Measurements from ENCODE around the gene RAI1. TPM values are rescaled to one million over a fixed set of nuclear protein-coding genes. Genes with fewer than 3 reads are reported as not detected.

Gene RAI1
- total RNA-seq, 4 donors from 2014 or later: 17.0 to 36.3 (median 22.3) TPM

DNA sequence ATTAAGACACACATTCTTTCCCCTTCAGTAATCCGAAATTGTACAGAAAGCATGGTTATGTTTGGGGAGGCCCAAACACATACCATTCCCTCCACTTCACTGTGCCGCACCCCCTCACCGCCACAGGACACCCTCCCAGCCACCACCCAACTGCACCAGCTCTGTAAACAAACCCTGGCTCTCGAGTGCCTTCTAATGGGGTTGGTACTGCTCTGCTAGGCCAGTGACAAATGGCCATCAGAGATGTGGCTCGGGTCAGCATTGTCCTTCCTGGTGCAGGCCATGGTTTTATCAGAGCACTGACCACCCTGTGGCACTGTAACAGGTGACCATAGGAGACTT lies 179.5 kb downstream of the RAI1 start:
- Histone ChIP-seq H3K36me3 (peaks cover 0 to 96% (median 0%) of the 10 kb centered on the region in 3 donors), H3K4me1 (peaks cover 5 to 22% (median 8%) of the 10 kb centered on the region in 3 donors), H3K27me3 (no peaks in the 10 kb centered on the region), H3K4me3 (no peak overlapping the region), H3K27ac (no peak overlapping the region), H3K9me3 (no peaks in the 10 kb centered on the region)
- intact Hi-C loops (cut with DNase I): loop anchor here (2.0 to 10.0 kb wide), 2 partner anchors 52 to 186 kb away; no protein-coding TSS in a partner anchor
- TF ChIP-seq, protein P1, sequence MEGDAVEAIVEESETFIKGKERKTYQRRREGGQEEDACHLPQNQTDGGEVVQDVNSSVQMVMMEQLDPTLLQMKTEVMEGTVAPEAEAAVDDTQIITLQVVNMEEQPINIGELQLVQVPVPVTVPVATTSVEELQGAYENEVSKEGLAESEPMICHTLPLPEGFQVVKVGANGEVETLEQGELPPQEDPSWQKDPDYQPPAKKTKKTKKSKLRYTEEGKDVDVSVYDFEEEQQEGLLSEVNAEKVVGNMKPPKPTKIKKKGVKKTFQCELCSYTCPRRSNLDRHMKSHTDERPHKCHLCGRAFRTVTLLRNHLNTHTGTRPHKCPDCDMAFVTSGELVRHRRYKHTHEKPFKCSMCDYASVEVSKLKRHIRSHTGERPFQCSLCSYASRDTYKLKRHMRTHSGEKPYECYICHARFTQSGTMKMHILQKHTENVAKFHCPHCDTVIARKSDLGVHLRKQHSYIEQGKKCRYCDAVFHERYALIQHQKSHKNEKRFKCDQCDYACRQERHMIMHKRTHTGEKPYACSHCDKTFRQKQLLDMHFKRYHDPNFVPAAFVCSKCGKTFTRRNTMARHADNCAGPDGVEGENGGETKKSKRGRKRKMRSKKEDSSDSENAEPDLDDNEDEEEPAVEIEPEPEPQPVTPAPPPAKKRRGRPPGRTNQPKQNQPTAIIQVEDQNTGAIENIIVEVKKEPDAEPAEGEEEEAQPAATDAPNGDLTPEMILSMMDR (IDR thresholded peaks at IDR 0.05): no peak
- TF ChIP-seq POLR2A (IDR thresholded peaks at IDR 0.05): no peak
- no peak for DNase-seq
- WGBS, 2 donors: 80 to 94% methylated on average over 3 of the region's 5 CpGs

Small RNA genes within 50 kb of the gene (small RNA-seq; reads per million reads assigned to genes)
- 0.50 to 2.3 (median 1.1) reads per million in 4 donors for gene MIR33B
- gene MIR6777: 0.27 to 0.60 (median 0.46) reads per million in 4 donors
- gene RF02177: 0 reads per million in 4 donors
- 0 reads per million in 4 donors for gene RF02178

Other genes with a start within 250 kb of the RAI1 start
- gene MED9, start 204.5 kb upstream of the RAI1 start, total RNA-seq: 10 to 100 TPM in 3 of 4 donors, 1 to 10 TPM in 1; 5.8 to 15.4 (median 12.2) TPM
- 1 to 10 TPM; 1.1 to 8.4 (median 4.3) TPM for gene RASD1, start 185.1 kb upstream of the RAI1 start, total RNA-seq
- 10 to 100 TPM; 24.6 to 32.2 (median 28.2) TPM for gene PEMT, start 89.8 kb upstream of the RAI1 start, total RNA-seq
- 100 to 1,000 TPM in 2 of 4 donors, 10 to 100 TPM in 2; 55.0 to 137 (median 108) TPM for gene SREBF1, start 155.5 kb downstream of the RAI1 start, total RNA-seq

Measured in esophagus squamous epithelium (tissue), 5 donors.